Fibroblast of skin of back (primary cell): ENCODE results near the gene CEP68.
"Not testable (repeated sequence)": the region's sequence is repeated elsewhere in the genome, so short reads cannot be mapped to it uniquely, and the experiment has no call there.

Experiments
- DNase-seq: peaks from one replicate; pipeline ENCODE4 v3.0.0-alpha.2; 2013

CEP68 gene

DNA sequence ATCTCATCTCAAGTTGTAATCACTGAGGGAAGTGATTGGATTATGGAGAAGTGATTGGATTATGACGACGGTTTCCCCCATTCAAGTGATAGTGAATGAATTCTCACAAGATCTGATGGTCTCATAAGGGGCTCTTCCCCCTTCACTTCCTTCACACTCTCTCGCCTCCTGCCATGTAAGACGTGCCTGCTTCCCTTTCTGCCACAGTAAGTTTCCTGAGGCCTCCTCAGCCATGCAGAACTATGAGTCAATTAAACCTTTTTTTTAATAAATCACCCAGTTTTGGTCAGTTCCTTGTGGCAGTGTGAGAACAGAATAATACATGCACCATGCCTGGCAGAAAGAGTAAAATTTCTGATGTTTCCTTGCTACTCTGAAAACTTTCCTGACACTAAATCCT, 36.6 kb downstream of the CEP68 start:
- DNase-seq, result no peak

DNA sequence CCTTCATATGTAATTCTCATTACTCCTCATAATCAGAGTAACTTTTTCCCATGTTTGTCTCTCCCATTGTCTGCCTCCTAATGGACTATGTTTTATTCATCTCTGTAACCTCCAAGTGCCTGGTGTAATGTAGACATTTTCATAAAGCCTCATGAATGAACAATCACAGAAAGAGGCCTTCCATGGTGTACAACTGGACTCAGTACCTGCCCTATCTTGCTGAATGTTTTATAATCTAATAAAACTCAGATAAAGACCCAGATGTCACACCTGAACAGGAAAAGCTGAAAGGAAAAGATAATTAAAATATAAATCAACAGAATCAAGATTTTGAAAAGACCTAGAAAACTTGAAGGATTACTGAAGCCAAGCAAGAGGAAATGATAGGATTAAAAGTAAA, 37.0 kb downstream of the CEP68 start:
- DNase-seq, result no peak

DNA sequence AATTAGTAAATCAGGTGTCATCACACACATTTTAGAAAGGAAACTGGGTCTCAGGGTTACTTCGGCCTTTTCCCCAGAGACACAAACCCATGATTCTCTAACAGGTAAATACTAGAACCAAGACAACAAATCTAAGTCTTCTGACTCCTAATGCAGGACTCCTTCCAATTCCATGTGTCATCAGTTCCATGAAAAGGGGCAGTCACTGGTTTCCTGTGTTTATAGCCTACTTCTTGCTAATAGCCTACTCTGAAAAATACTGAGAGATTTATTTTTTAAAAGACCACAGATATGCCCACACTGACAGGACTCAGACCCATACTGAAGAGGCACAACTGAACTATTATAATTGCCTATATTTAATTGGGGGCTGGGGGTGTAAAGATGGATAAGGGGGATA, 40.7 kb downstream of the CEP68 start:
- no peak for DNase-seq

DNA sequence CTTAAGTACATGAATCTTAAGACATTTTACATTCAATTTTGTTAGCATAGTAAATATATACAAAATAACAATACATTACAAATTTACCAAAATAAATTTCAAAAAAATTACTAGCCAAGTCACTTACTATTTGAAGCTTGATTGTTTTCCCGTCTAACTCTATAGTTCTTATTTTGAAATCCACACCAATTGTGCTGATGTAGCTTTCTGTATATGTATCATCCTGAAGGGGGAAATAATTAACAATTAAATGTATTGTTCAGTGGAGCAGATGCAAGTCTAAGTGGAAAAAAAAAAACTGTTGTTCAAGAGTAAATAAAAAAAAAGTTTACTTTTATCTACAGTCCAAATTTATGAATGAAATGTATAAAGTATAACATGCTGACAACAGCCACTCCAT, 41.6 kb downstream of the CEP68 start:
- no peak for DNase-seq

DNA sequence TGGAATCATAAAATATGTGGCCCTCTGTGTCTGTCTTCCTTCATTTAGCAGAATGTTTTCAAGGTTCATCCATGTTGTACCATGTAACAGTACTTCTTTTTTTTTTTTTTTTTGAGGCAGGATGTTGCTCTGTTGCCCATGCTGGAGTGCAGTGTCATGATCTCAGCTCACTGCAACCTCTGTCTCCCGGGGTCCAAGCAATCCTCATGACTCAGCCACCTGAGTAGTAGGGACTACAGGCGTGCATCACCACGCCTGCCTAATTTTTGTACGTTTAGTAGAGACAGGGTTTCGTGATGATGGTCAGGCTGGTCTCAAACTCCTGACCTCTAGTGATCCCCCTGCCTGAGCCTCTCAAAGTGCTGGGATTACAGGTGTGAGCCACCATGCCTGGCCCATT, 42.5 kb downstream of the CEP68 start:
- no peak for DNase-seq

DNA sequence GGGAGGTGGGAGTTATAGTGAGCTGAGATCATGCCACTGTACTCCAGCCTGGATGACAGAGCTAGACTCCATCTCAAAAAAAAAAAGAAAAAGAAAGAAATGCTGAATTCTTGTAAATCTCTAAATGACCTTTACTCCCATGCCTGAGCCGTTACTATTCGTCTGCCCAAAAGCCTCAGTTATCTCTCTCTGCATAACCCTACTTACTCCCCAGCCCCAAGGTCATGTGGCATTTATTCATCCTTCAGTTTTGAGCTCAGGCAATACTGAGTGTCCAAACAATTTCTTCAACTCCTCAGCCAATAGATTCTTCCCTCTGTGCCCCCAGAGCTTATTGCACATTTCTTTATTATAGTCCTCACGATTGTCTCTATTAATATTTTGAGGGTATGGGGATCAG, 44.9 kb downstream of the CEP68 start:
- no peak for DNase-seq

DNA sequence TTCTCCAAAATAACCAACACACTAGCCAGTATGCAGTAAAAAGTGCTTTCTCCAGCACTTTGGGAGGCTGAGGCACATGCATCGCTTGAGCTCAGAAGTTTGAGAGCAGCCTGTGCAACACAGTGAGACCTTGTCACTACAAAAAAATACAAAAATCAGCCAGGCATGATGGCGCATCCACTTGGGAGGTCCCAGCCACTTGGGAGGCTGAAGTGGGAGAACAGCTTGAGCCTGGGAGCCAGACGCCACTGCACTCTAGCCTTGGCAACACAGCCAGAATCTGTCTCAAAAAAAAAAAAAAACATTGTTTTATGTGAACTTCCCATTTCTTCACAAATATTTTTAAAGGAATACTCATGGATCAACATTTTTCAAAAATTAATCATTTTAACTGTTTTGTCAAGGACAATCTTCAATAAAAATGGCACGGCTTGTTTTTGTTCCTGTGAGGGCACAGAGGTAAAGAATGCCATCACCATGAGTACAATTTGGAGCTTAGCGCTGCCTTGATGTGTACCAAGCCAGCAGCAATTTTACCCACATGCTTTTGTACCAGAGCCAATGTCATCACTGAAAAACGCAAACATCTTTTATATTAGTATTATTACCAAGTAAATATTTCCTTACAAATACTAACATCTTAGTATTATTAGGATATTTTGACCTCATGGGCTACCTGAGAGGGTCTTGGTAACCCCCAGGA, 46.9 kb downstream of the CEP68 start:
- DNase-seq, result peak; percentile 45

DNA sequence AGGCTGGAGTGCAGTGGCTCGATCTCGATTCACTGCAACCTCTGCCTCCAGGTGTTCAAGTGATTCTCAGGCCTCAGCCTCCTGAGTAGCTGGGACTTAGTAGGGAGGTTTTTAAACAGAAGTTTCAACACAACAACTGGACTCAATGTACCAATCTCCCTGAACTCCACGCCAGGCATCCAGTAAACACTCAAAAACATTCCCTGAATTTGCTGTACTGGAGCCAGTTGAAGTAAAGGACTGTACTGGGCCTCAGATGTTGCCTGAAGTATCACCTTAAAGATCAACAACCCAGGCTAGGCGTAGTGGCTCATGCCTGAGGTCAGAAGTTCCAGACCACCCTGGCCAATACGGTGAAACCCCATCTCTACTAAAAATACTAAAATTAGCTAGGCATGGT, 51.3 kb downstream of the CEP68 start:
- DNase-seq, result no peak

DNA sequence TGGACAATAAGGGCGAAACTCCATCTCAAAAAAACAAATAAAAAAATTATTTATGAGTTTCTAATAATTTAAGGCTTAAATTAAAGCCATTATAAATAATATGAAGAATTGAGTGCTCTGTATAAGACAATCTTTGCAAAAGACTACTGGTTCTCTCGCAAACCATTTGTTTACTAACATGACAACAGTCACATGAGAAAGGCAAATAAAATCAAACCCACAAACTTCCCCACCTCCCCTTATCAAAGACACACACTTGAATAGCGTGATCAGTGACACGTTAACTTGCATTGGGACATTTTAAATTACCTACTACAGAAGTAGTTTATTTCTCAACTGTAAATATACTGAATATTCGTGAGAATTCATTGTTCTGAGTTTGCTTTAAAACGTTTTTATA, 52.6 kb downstream of the CEP68 start:
- no peak for DNase-seq

DNA sequence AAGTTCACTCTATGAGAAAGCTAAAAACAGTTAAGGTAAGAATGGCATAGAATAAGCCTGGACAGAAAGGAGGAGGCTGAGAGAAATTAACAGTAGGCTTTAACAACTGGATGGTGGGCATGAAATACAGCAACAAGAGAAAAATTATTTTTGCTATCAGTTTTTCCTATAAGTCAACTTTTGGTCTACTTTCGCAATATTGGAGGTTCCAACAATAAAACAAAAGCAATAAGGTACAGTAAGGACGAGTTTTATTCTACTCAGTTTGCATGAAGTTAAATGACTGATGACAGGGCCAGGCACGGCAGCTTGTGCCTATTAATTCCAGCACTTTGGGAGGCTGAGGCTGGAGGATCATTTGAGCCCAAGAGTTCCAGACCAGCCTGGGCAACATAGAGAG, 56.4 kb downstream of the CEP68 start:
- DNase-seq, result no peak

DNA sequence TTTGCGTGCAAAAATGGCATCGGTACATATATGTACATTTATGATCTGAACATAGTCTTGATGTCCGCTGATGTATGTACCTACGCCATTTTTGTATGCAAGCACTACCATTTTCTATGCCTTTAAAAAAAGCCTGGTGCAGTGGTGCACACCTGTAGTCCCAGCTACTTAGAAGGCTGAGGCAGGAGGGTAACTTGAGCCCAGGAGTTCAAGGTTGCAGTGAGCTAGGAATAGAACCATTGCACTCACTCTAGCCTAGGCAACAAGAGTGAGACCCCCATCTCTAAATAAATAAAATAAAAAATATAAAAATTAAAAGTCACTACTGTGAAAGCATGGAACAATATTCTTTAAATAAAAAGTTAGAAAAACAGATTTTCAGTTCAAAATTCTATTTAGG, 57.0 kb downstream of the CEP68 start:
- DNase-seq, result no peak

DNA sequence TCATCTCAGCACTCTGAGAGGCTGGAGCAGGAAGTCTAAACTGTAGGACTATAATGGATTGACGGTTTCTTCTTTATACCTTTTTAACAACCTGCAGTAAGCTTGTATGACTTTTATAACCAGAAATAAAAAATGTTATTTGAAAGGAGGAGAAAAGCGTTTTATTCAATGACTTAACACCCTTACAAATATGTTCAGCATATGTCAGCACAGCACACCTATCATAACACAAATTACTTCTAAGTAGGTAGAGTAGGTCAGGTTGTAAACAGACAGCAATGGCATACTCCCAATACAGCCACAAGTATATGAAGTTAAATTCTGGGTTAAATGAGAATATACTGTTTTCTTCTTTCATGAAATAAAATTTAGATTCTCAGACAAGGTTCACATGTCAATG, 57.6 kb downstream of the CEP68 start:
- DNase-seq, result no peak

DNA sequence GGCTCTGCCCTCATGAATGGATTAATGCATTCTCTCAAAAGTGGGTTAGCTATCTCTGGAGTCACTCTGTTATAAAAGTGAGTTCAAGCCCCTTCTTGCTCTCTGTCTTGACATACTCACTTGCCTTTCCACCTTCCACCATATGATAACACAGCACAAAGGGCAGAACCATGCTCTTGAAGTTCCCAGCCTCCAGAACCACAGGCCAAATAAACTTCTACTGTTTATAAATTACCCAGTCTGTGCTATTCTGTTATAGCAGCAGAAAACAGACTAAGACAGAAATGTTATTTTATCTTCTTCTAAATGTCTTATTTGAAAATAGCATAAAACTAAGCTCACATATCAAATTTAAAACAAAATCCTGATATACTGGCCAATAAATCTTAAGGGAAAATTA, 58.7 kb downstream of the CEP68 start:
- no peak for DNase-seq

DNA sequence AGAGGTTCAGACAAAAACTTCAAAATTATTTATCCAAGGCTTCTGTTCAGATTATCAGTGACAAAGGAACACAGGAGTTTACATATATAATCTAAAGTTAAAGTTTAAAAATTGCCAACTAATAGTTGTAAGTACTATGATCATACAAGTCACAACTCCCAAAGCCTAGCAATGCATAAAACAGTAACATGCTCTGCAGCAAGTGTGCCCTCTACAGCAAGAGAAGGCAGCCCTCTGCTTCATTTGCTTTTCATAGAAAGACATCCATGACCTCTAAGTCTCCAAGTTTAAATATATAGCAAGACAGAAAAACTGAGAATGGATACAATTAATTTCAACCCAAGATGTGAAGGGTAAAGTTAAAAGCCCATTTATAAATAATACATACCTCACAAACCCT, 60.4 kb downstream of the CEP68 start:
- no peak for DNase-seq

DNA sequence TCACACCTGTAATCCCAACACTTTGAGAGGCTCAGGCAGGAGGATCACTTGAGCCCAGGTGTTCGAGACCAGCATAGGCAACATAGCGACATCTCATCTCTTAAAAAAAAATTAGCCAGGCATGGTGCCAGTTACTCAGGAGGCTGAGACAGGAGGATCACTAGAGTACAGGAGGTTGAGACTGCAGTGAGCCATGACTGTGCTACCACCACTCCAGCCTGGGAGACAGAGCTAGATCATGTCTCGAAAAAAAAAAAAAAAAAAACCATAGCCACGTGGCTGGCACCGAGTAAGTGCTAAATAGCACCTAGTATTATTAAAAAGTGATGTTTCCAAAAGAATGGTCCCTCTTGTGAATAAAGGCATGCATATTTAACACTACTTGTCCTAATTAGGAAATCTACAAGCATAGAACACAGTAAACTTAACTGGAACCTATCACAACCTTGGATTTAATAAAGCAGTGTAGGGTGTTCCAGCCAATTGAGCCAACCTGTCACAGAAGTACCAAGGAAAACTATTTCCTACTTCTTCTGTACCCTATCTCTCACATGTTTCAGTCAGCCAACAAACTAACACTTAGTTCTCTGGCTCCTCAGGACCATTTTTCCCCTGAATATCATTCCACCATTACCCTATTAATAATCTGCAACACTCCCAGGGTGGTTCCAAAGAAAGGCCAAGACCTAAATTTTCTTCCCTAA, 64.9 kb downstream of the CEP68 start:
- no peak for DNase-seq

DNA sequence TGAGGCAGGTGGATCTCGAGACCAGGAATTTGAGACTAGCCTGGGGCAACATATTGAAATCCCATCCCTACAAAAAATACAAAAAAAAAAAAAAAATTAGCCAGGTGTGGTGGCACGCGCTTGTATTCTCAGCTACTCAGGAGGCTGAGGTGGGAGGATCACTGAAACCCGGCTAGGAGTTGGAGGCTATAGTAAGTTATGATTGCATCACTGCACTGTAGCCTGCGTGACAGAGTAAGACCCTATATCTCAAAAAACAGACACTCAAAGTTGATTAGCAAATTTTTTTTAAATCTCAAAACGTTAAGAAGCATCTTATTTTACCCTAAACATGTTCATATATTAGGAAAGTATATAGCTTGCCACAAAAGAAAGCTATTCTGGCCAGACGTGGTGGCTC, 66.1 kb downstream of the CEP68 start:
- no peak for DNase-seq

DNA sequence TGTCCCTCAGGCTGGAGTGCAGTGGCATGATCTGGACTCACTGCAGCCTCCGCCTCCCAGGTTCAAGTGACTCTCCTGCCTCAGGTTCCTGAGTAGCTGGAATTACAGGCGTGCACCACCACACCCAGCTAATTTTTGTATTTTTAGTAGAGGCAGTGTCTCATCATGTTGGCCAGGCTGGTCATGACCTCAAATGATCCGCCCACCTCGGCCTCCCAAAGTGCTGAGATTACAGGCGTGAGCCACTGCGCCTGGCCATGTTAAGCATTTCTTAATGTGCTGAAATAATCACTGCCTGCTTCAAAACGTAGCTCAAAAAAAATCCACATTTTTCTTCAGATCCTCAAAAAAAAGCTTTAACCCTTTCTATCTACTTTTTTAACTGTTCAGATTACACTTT, 69.2 kb downstream of the CEP68 start:
- not testable (repeated sequence) for DNase-seq

DNA sequence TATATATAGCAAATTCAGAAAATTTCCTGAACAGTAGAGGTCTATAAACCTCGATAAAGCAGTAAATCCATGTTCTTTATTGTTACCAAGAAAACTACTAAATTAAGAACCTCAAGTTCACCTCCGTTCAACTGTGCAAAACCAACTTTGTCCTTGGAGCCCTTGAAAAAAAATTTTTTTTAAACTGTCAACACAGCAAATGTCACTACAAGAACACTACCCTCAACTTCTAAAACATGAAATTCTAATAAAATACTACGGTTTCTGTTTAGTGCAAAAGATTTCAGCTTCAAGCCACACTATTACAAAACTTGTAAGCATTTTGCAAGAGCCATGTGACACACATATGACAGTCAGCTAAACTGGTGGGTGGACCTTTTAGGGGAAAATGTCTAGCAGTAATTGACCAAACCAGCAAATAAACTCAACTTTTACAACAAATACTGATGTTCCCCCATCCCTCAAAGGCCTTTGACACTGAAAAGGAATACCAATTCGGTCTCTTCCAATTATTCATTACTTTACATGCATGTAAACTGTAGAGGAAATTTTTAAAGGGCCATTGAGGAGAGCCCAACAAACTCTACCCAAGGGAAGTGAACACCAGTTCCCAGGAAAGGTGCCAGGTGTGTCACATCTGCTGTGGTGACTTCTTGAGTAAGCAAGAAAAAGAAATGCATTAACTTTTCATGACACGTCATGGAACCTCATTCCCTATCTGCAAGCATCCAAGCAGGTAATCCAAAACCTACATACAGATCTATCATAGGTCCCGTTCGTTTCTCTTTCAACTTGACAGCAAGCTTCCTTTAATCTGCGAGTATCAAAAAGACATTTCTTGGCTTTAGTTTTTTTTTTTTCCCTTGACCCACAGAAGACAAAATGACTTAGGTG, 72.3 kb downstream of the CEP68 start:
- DNase-seq, result no peak

DNA sequence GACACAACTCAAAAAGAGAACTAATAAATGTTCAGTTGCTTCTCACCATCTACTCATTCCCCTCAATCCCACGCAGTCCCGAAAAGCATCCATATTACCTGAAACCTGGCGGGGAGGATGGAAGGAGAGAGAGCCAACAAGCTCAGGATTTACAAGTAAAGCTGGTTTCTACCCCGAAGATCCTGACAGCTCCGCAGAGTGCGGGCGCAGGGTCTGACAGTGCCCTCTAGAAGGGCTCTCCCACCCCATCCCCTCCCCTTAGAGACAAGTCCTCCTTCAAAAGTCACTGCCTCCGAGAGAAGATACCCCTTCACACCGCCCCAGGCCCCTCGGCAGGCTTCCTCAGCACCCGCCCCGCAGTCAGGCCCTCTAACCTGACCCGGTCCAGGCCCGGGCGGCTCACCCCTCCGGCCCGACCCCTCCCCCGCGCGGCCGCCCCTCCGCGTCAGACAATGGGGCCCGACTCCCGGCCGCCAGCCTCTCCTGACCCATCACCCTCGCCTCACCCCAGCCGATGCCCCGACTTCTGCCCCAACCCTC, 73.1 kb downstream of the CEP68 start:
- peak; percentile 18 for DNase-seq

DNA sequence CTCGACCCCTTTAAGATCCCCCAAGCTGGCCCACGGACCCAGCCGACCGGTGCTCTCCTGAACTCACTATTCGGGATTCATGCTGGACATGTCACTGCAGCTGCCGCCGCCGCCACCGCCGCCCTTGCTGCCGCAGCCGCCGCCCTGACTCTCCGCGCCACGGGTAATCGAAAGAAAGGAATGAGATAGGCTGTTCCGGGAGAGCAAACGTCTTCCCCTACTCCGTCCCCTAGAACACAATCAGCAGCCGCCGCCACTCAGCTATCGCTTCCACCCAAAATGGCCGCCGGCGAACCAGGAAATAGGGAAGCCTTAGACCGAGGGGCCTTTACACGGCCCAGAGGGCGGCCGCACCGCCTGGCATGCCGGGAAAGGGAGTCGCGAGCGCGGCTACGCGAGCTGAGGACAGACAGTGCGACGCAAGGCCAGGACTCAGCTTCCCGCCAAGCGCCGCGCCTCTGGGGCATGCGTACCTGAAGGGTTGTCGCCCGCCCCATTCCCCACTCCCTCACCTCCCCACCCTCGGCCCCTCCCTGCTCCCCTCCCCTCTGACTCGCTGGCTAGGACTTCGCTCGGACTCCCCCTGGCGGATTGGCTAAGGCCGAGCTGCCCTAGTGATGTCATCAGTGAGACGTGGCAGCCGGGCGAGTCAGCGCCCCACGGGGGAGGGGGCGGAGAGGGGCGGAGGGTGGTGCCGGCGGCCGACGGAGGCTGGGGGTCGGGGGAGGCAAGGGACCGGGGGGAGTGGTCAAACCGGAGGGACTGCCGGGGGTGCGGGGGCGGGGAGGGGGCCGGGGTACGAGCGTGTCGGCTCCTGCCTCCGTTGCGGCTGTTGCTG, 73.8 kb downstream of the CEP68 start, which contains the start of gene RAB1A:
TSS of gene RAB1A (minus strand) at position 281 of the 838 bp plus-strand sequence. CDS start at position 90, 191 bp downstream.
- DNase-seq, result peak; percentile 100

DNA sequence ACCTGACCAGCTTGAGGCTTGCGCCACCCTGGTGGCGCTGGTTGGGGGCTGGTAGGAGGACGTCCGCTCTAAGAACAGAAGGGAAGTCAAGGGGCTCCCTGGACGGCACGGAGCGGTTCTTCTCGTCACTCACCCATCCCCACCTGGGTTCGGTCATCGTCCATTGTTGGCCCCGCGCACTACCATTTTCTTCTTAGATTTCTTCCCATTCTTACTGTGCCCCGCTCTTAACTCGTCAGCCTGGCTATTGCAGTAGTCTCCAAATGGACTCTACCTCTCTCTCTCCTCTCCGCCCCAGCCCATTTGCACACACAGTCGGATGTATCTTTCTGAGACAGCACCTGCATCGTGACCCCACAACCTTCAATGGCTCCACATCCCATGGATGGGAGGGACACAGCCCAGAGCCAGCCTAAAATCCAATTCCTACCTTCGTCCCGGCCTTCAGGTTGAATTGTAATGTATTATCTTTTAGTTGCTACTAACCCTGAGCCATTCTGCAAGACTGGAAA, 74.5 kb downstream of the CEP68 start:
- DNase-seq, result no peak

DNA sequence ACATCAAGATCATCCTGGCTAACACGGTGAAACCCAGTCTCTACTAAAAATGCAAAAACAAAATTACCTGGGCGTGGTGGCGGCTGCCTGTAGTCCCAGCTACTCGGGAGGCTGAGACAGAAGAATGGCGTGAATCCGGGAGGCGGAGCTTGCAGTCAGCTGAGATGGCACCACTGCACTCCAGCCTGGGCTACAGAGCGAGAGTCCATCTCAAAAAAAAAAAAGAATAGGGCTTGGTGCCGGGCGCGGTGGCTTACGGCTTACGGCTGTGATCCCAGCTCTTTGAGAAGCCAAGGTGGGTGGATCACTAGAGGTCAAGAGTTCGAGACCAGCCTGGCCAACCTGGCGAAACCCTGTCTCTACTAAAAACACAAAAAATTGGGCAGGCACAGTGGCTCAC, 76.7 kb downstream of the CEP68 start:
- not testable (repeated sequence) for DNase-seq
